H1 (cell line): ENCODE data around the gene CCL25. TPM values are rescaled to one million over a fixed set of nuclear protein-coding genes. Genes with fewer than 3 reads are reported as not detected.

Experiments
- EGR1 ChIP-seq: IDR thresholded peaks from 2 replicates; pipeline ENCODE4 v1.6.1; 2011; ENCODE audit warnings: low read depth, low read length, borderline replicate concordance
- FOSL1 ChIP-seq: IDR thresholded peaks from 2 replicates; pipeline ENCODE4 v1.6.1; 2011; ENCODE audit warnings: mild to moderate bottlenecking, low read depth, low read length, moderate library complexity; ENCODE audit not compliant: insufficient read depth
- HDAC2 ChIP-seq, 2 experiments: fragments of 300-600 bp in 1 of 2; sonication (generic) in 1 of 2; IDR thresholded peaks; 2 replicates each; pipeline ENCODE4 v1.6.1; 2011 to 2012; ENCODE audit warnings: low read depth in 2 of 2, low read length in 2 of 2, mild to moderate bottlenecking in 2 of 2, moderate library complexity in 2 of 2, borderline replicate concordance in 1 of 2, inconsistent platforms in 1 of 2
- KDM4A ChIP-seq: IDR thresholded peaks from one replicate; pipeline ENCODE4 v1.7.1; 2012; ENCODE audit warnings: low read depth, mild to moderate bottlenecking, moderate library complexity, low read length, inconsistent platforms; ENCODE audit not compliant: severe bottlenecking
- SAP30 ChIP-seq: fragments of 300-600 bp; sonication (generic); IDR thresholded peaks from 2 replicates; pipeline ENCODE4 v1.7.1; 2012; ENCODE audit warnings: low read length, moderate library complexity, mild to moderate bottlenecking, inconsistent platforms; ENCODE audit not compliant: insufficient read depth, insufficient replicate concordance
- ZNF274 ChIP-seq: IDR thresholded peaks from 2 replicates; pipeline ENCODE4 v1.7.0; 2012; ENCODE audit warnings: low read length, borderline replicate concordance; ENCODE audit errors: extremely low read depth
- polyA plus RNA-seq, 7 experiments: library from polyadenylated mRNA; depleted of rRNA in 3 of 7; stranded (reverse) in 5 of 7; unstranded in 2 of 7; fragments of >200 nt in 5 of 7; fragments of 200-250 nt in 2 of 7; gene quantifications; 1 replicate in 5 of 7; 2 replicates in 1 of 7; 4 replicates in 1 of 7; pipeline versions ENCODE4 v1.2.1 to v1.2.3, GENCODE V29; 2011 to 2013; ENCODE audit warnings: missing spikeins in 2 of 7, mixed read lengths in 2 of 7
- total RNA-seq: library from RNA; stranded (reverse); fragmentation: NEBNext Ultra II Directional; extraction: Animal tissue kit (Norgen Biotek cat#: 25700); gene quantifications from 2 replicates; pipeline ENCODE4 v1.2.1, GENCODE V29; 2021

Gene CCL25
- total and polyA plus RNA-seq, 2 of the 8 experiments (the other 6 are each of a cell fraction or from before 2014, with no cell fraction given), result 0.59 TPM; not detected in 1

GRCh38 chr19:8111376-8111775 is 58.8 kb downstream of the CCL25 start (continued):
- TF ChIP-seq SAP30 (no peak), ZNF274 (no peak), KDM4A (no peak), FOSL1 (no peak), EGR1 (no peak), HDAC2 (IDR thresholded peaks at IDR 0.05; ENCODE audit: borderline replicate concordance in 1 of 2, low read depth in 2 of 2, low read length in 2 of 2) (no peak)
- TF ChIP-seq, all 59 proteins: peak for 0

Other genes with a start within 250 kb of the CCL25 start
- 10.4 and 11.0 TPM in 2 replicates for gene EVI5L, start 222.5 kb upstream of the CCL25 start, total RNA-seq
- gene EVI5L, start 222.5 kb upstream of the CCL25 start, polyA plus RNA-seq (2011; rRNA removed), result 7.2 and 13.1 TPM in 2 replicates
- 23.9 and 25.3 TPM in 2 replicates for gene PRR36, start 178.4 kb upstream of the CCL25 start, total RNA-seq
- 1.6 and 3.4 TPM in 2 replicates for gene PRR36, start 178.4 kb upstream of the CCL25 start, polyA plus RNA-seq (2011; rRNA removed)
- 2.9 and 3.4 TPM in 2 replicates for gene LRRC8E, start 164.2 kb upstream of the CCL25 start, total RNA-seq
- 2.7 and 2.8 TPM in 2 replicates for gene LRRC8E, start 164.2 kb upstream of the CCL25 start, polyA plus RNA-seq (2011; rRNA removed)
- gene MAP2K7, start 148.9 kb upstream of the CCL25 start, total RNA-seq, result 38.3 and 41.5 TPM in 2 replicates
- gene MAP2K7, start 148.9 kb upstream of the CCL25 start, polyA plus RNA-seq (2011; rRNA removed), result 8.9 and 16.6 TPM in 2 replicates
- 3.7 and 4.3 TPM in 2 replicates for gene TGFBR3L, start 137.9 kb upstream of the CCL25 start, total RNA-seq
- 3.1 and 8.9 TPM in 2 replicates for gene TGFBR3L, start 137.9 kb upstream of the CCL25 start, polyA plus RNA-seq (2011; rRNA removed)
- gene SNAPC2, start 132.4 kb upstream of the CCL25 start, total RNA-seq, result 20.3 and 22.9 TPM in 2 replicates
- gene SNAPC2, start 132.4 kb upstream of the CCL25 start, polyA plus RNA-seq (2011; rRNA removed), result 18.2 and 29.0 TPM in 2 replicates
- 58.0 and 64.5 TPM in 2 replicates for gene CTXN1, start 126.6 kb upstream of the CCL25 start, total RNA-seq
- gene CTXN1, start 126.6 kb upstream of the CCL25 start, polyA plus RNA-seq (2011; rRNA removed), result 16.4 and 39.1 TPM in 2 replicates
- 123 and 131 TPM in 2 replicates for gene TIMM44, start 109.1 kb upstream of the CCL25 start, total RNA-seq
- gene TIMM44, start 109.1 kb upstream of the CCL25 start, polyA plus RNA-seq (2011; rRNA removed), result 150 and 182 TPM in 2 replicates
- 163 and 167 TPM in 2 replicates for gene ELAVL1, start 47.1 kb upstream of the CCL25 start, total RNA-seq
- gene ELAVL1, start 47.1 kb upstream of the CCL25 start, polyA plus RNA-seq (2011; rRNA removed), result 56.7 and 65.2 TPM in 2 replicates
- gene FBN3, start 96.8 kb downstream of the CCL25 start, total RNA-seq, result 38.7 and 39.0 TPM in 2 replicates
- 37.1 and 64.1 TPM in 2 replicates for gene FBN3, start 96.8 kb downstream of the CCL25 start, polyA plus RNA-seq (2011; rRNA removed)
- 88.2 and 96.5 TPM in 2 replicates for gene CERS4, start 156.6 kb downstream of the CCL25 start, total RNA-seq
- 179 and 183 TPM in 2 replicates for gene CERS4, start 156.6 kb downstream of the CCL25 start, polyA plus RNA-seq (2011; rRNA removed)